D721Med (cell line): Measurements from ENCODE around the gene SULT4A1.

Source experiments
- DNase-seq: peaks from one replicate; pipeline ENCODE4 v3.0.0; 2011; ENCODE audit warnings: low spot score; ENCODE audit not compliant: insufficient read length
- FAIRE-seq: peaks from 2 replicates; lab custom pipeline; 2011; peaks lifted over from hg19 to GRCh38; lab: Jason Lieb, UNC
- TF ChIP-seq, protein P1 (sequence below): IDR thresholded peaks from 2 replicates; pipeline ENCODE4 v1.5.1; 2012; ENCODE audit warnings: mild to moderate bottlenecking, control low read depth; ENCODE audit not compliant: insufficient read depth; ENCODE audit errors: missing control alignments

SULT4A1 gene

DNA sequence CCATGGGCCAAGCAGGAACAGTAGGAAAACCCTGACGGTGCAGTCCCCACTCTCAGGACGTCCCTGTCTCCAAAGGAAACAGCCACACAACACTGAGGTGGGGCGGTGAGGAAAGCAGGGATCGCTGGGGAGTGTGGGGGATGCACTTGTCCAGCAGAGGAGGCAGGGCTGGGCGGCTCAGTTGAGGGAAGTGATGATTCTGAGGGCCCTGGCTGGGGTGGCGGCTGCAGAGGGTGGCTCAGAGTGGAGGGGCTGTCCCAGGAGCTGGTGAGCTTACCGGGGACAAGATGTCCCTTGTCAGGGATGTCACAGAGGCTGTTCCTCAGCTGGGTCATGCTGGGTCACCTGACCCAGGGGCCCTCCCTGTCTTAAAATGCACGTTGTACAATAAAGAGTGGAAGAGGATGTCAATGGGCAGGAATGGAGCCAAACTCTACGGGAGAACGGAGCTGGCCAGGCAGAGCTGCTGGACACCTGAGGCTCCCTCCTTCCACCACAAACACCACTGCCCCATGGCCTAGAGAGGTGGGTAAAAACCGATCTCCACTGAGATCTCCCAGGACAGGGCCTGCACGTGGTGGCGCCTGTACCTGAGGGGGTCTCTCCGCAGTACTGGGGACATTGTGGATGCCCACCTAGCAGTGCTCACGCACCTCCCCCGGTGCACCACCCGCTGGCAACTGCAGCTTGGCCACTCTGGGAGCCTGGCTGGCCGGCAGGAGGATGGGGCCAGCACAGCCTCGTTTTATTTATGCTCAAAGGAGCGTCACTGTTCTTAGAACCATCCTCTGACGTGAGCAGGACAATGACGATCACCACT, 40.5 kb downstream of the SULT4A1 start:
- FAIRE-seq = no peak
- TF ChIP-seq, protein P1, sequence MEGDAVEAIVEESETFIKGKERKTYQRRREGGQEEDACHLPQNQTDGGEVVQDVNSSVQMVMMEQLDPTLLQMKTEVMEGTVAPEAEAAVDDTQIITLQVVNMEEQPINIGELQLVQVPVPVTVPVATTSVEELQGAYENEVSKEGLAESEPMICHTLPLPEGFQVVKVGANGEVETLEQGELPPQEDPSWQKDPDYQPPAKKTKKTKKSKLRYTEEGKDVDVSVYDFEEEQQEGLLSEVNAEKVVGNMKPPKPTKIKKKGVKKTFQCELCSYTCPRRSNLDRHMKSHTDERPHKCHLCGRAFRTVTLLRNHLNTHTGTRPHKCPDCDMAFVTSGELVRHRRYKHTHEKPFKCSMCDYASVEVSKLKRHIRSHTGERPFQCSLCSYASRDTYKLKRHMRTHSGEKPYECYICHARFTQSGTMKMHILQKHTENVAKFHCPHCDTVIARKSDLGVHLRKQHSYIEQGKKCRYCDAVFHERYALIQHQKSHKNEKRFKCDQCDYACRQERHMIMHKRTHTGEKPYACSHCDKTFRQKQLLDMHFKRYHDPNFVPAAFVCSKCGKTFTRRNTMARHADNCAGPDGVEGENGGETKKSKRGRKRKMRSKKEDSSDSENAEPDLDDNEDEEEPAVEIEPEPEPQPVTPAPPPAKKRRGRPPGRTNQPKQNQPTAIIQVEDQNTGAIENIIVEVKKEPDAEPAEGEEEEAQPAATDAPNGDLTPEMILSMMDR = no peak
- no peak for DNase-seq

GRCh38 chr22:43820651-43821305, 41.5 kb downstream of the SULT4A1 start:
- DNase-seq (no peak), FAIRE-seq (no peak)
- TF ChIP-seq, protein P1 = no peak

GRCh38 chr22:43819931-43820640, 42.2 kb downstream of the SULT4A1 start:
- no peak for DNase-seq
- TF ChIP-seq, protein P1 = no peak
- no peak for FAIRE-seq

GRCh38 chr22:43819421-43819921, 42.8 kb downstream of the SULT4A1 start:
- FAIRE-seq (no peak), DNase-seq (no peak)
- TF ChIP-seq, protein P1 = no peak

GRCh38 chr22:43818981-43819380, 43.3 kb downstream of the SULT4A1 start:
- FAIRE-seq (no peak), DNase-seq (no peak)
- TF ChIP-seq, protein P1 = no peak

DNA sequence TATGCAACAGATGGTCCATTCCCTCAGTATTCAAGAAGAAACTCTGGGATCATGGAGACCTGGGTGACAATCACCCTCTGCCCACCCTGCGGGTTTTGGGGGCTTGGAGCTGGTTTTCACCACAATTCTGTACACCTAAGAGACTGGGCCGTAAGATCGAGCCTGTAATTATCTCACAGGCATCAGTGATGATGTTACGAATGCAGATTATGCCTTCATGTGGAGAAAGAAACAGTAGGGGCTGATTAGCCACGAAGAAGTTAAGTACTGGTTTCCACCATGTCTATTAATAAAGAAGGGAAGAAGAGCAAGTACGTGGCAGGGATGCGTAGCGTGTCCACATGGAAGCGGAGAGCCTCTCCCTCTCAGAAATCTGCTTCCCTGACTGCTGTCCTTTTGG, 44.9 kb downstream of the SULT4A1 start:
- FAIRE-seq = no peak
- TF ChIP-seq, protein P1 = no peak
- no peak for DNase-seq
